WERI-Rb-1 (cell line): Measurements from ENCODE around the gene ZBBX.

Experiments
- DNase-seq: peaks from one replicate; pipeline ENCODE4 v3.0.0-alpha.2; 2020
- H3K27ac ChIP-seq: fragments of 250-450 bp; sonication (Bioruptor Pico); 2 replicates; pipeline ENCODE4 v1.5.1; 2020; ENCODE audit warnings: mild to moderate bottlenecking, moderate library complexity
- H3K27me3 ChIP-seq: fragments of 250-450 bp; sonication (Bioruptor Pico); 2 replicates; pipeline ENCODE4 v1.5.1; 2021; ENCODE audit warnings: mild to moderate bottlenecking, low read depth, moderate library complexity; ENCODE audit not compliant: insufficient read depth, severe bottlenecking
- H3K36me3 ChIP-seq: fragments of 250-450 bp; sonication (Bioruptor Pico); 2 replicates; pipeline ENCODE4 v1.5.1; 2020; ENCODE audit warnings: mild to moderate bottlenecking, moderate library complexity
- H3K4me3 ChIP-seq: 2 replicates; pipeline ENCODE4 v1.5.1; 2011; ENCODE audit warnings: low read depth, mild to moderate bottlenecking, control low read depth, low read length
- H3K9me3 ChIP-seq: fragments of 250-450 bp; sonication (Bioruptor Pico); 2 replicates; pipeline ENCODE4 v1.5.1; 2021; ENCODE audit warnings: mild to moderate bottlenecking, moderate library complexity; ENCODE audit not compliant: severe bottlenecking
- TF ChIP-seq, protein P1 (sequence below): IDR thresholded peaks from 2 replicates; pipeline ENCODE4 v1.5.1; 2011; ENCODE audit warnings: low read depth, mild to moderate bottlenecking, control low read depth, inconsistent platforms, low read length

ZBBX gene

GRCh38 chr3:167198949-167199600, 181.0 kb downstream of the ZBBX start:
- DNase-seq = no peak
- TF ChIP-seq, protein P1, sequence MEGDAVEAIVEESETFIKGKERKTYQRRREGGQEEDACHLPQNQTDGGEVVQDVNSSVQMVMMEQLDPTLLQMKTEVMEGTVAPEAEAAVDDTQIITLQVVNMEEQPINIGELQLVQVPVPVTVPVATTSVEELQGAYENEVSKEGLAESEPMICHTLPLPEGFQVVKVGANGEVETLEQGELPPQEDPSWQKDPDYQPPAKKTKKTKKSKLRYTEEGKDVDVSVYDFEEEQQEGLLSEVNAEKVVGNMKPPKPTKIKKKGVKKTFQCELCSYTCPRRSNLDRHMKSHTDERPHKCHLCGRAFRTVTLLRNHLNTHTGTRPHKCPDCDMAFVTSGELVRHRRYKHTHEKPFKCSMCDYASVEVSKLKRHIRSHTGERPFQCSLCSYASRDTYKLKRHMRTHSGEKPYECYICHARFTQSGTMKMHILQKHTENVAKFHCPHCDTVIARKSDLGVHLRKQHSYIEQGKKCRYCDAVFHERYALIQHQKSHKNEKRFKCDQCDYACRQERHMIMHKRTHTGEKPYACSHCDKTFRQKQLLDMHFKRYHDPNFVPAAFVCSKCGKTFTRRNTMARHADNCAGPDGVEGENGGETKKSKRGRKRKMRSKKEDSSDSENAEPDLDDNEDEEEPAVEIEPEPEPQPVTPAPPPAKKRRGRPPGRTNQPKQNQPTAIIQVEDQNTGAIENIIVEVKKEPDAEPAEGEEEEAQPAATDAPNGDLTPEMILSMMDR = no peak
- H3K36me3 ChIP-seq = no peaks in the 10 kb centered on the region
- no peaks in the 10 kb centered on the region for H3K9me3 ChIP-seq
- H3K4me3 ChIP-seq = no peak overlapping the region
- H3K27ac ChIP-seq = no peak overlapping the region
- H3K27me3 ChIP-seq = no peaks in the 10 kb centered on the region
